Forelimb muscle (tissue), 1 donor: ENCODE results near the gene OCA2. TPM values are rescaled to one million over a fixed set of nuclear protein-coding genes. Genes with fewer than 3 reads are reported as not detected.
"Not testable (repeated sequence)": the region's sequence is repeated elsewhere in the genome, so short reads cannot be mapped to it uniquely, and the experiment has no call there.

ENCODE experiments used
- DNase-seq: peaks from one replicate; pipeline ENCODE4 v3.0.0-alpha.2; 2013; ENCODE audit warnings: low read depth
- polyA plus RNA-seq: library from polyadenylated mRNA; unstranded; fragments of 120-200 nt; gene quantifications from one replicate; pipeline ENCODE4 v1.2.1, GENCODE V29; 2013; ENCODE audit not compliant: insufficient read length

OCA2 gene
- polyA plus RNA-seq, 1 donor, result 2.8 TPM

GRCh38 chr15:28023933-28024888, 74.9 kb downstream of the OCA2 start:
- DNase-seq, result no peak

GRCh38 chr15:28023422-28023821, 75.7 kb downstream of the OCA2 start:
- DNase-seq, result no peak

- DNase-seq, result no peak
Observed at GRCh38 chr15:28022961-28023360, 76.2 kb downstream of the OCA2 start.

GRCh38 chr15:28022181-28022580, 76.9 kb downstream of the OCA2 start:
- no peak for DNase-seq

- no peak for DNase-seq
Observed at GRCh38 chr15:28021281-28022039, 77.7 kb downstream of the OCA2 start.

GRCh38 chr15:28020644-28021043, 78.5 kb downstream of the OCA2 start:
- no peak for DNase-seq

- no peak for DNase-seq
Observed at GRCh38 chr15:28019594-28020309, 79.4 kb downstream of the OCA2 start.

GRCh38 chr15:28018291-28019044, 80.6 kb downstream of the OCA2 start:
- DNase-seq, result no peak

- DNase-seq, result no peak
Observed at GRCh38 chr15:28017423-28017924, 81.6 kb downstream of the OCA2 start.

- DNase-seq, result no peak
Observed at GRCh38 chr15:28015855-28016254, 83.3 kb downstream of the OCA2 start.

- no peak for DNase-seq
Observed at GRCh38 chr15:28014623-28015200, 84.4 kb downstream of the OCA2 start.

GRCh38 chr15:28013976-28014375, 85.1 kb downstream of the OCA2 start:
- no peak for DNase-seq

GRCh38 chr15:28013480-28013879, 85.6 kb downstream of the OCA2 start:
- DNase-seq, result no peak

- no peak for DNase-seq
Observed at GRCh38 chr15:28012231-28012630, 86.9 kb downstream of the OCA2 start.

- not testable (repeated sequence) for DNase-seq
Observed at GRCh38 chr15:28008175-28008574, 90.9 kb downstream of the OCA2 start.

GRCh38 chr15:28006116-28006905, 92.8 kb downstream of the OCA2 start:
- DNase-seq, result no peak

GRCh38 chr15:28005004-28005527, 94.0 kb downstream of the OCA2 start:
- DNase-seq, result no peak

- no peak for DNase-seq
Observed at GRCh38 chr15:28004143-28005003, 94.7 kb downstream of the OCA2 start.
